Ectodermal cell (in vitro differentiated cells): Measurements from ENCODE around the gene CMTM3.

Experiments used
- H3K27ac ChIP-seq: 2 replicates; pipeline ENCODE4 v1.7.0; 2013; ENCODE audit warnings: mild to moderate bottlenecking, low read depth, low read length; ENCODE audit not compliant: insufficient read depth, poor library complexity, severe bottlenecking
- H3K27me3 ChIP-seq: 2 replicates; pipeline ENCODE4 v1.7.0; 2013; ENCODE audit warnings: mild to moderate bottlenecking, low read length; ENCODE audit not compliant: insufficient read depth, control insufficient read depth, poor library complexity, severe bottlenecking
- H3K36me3 ChIP-seq: one replicate; pipeline ENCODE4 v1.7.0; 2013; ENCODE audit warnings: low read length; ENCODE audit not compliant: control insufficient read depth, insufficient read depth
- H3K4me1 ChIP-seq: one replicate; pipeline ENCODE4 v1.7.0; 2013; ENCODE audit warnings: low read length; ENCODE audit not compliant: control insufficient read depth, insufficient read depth
- H3K4me3 ChIP-seq: 2 replicates; pipeline ENCODE4 v1.7.0; 2013; ENCODE audit warnings: low read depth, low read length, control low read depth; ENCODE audit not compliant: insufficient read depth
- H3K9me3 ChIP-seq: 2 replicates; pipeline ENCODE4 v1.7.0; 2013; ENCODE audit warnings: mild to moderate bottlenecking, low read length, moderate library complexity; ENCODE audit not compliant: control insufficient read depth
- WGBS, 2 experiments: methylation state at CpG; one replicate each; pipeline ENCODE4 v1.1.7; 2013; ENCODE audit warnings: missing lambda C conversion rate in 2 of 2; 5-methylcytosine and 5-hydroxymethylcytosine counted together

CMTM3 gene

GRCh38 chr16:66634527-66635196 is 30.2 kb downstream of the CMTM3 start:
- H3K9me3 ChIP-seq = no peaks in the 10 kb centered on the region
- no peaks in the 10 kb centered on the region for H3K27me3 ChIP-seq
- 93 to 94% methylated on average over 4 of the region's 4 CpGs for WGBS, 2 experiments
- H3K27ac ChIP-seq = no peak overlapping the region
- H3K4me1 ChIP-seq = no peaks in the 10 kb centered on the region
- H3K36me3 ChIP-seq = no peaks in the 10 kb centered on the region
- H3K4me3 ChIP-seq = no peak overlapping the region

DNA sequence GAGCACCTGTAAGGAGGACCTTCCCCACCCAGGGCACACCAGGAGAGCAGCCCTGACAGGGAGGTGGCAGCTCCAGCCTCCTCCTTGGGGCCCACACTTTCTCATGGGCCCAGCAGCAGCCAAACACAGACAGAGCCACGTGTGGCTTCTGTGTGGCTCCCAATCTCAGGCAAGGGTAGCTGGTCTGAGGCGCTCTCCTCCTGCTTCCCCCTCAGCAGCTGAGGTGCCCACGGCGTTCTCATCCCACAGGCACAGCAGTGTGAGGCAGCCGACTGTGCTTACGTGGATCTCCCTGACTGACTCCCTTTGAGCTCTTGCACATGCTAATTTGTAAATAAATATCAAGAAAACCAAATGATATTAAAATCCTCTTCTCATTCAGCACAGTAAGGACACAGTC is 30.9 kb downstream of the CMTM3 start:
- H3K27ac ChIP-seq = no peak overlapping the region
- no peaks in the 10 kb centered on the region for H3K27me3 ChIP-seq
- H3K4me3 ChIP-seq = no peak overlapping the region
- no peaks in the 10 kb centered on the region for H3K9me3 ChIP-seq
- 84% methylated on average over 6 of the region's 6 CpGs for WGBS, 2 experiments
- no peaks in the 10 kb centered on the region for H3K36me3 ChIP-seq
- no peaks in the 10 kb centered on the region for H3K4me1 ChIP-seq

- H3K4me3 ChIP-seq = no peak overlapping the region
- H3K36me3 ChIP-seq = no peaks in the 10 kb centered on the region
- H3K4me1 ChIP-seq = no peaks in the 10 kb centered on the region
- WGBS, 2 experiments = 93% methylated on average over 5 of the region's 5 CpGs
- H3K9me3 ChIP-seq = no peaks in the 10 kb centered on the region
- H3K27me3 ChIP-seq = no peaks in the 10 kb centered on the region
- no peak overlapping the region for H3K27ac ChIP-seq
Observed at GRCh38 chr16:66636199-66636598, 31.7 kb downstream of the CMTM3 start.

GRCh38 chr16:66637806-66638205 is 33.3 kb downstream of the CMTM3 start:
- H3K36me3 ChIP-seq = no peaks in the 10 kb centered on the region
- no peaks in the 10 kb centered on the region for H3K27me3 ChIP-seq
- 92% methylated on average over 3 of the region's 3 CpGs for WGBS, 2 experiments
- H3K4me1 ChIP-seq = no peaks in the 10 kb centered on the region
- H3K4me3 ChIP-seq = no peak overlapping the region
- H3K9me3 ChIP-seq = no peaks in the 10 kb centered on the region
- no peak overlapping the region for H3K27ac ChIP-seq

- no peaks in the 10 kb centered on the region for H3K9me3 ChIP-seq
- H3K4me3 ChIP-seq = no peak overlapping the region
- 72 to 82% methylated on average over 5 to 6 of the region's 6 CpGs for WGBS, 2 experiments
- no peaks in the 10 kb centered on the region for H3K27me3 ChIP-seq
- no peaks in the 10 kb centered on the region for H3K4me1 ChIP-seq
- no peaks in the 10 kb centered on the region for H3K36me3 ChIP-seq
- H3K27ac ChIP-seq = no peak overlapping the region
Observed at GRCh38 chr16:66639091-66639885, 34.8 kb downstream of the CMTM3 start.

DNA sequence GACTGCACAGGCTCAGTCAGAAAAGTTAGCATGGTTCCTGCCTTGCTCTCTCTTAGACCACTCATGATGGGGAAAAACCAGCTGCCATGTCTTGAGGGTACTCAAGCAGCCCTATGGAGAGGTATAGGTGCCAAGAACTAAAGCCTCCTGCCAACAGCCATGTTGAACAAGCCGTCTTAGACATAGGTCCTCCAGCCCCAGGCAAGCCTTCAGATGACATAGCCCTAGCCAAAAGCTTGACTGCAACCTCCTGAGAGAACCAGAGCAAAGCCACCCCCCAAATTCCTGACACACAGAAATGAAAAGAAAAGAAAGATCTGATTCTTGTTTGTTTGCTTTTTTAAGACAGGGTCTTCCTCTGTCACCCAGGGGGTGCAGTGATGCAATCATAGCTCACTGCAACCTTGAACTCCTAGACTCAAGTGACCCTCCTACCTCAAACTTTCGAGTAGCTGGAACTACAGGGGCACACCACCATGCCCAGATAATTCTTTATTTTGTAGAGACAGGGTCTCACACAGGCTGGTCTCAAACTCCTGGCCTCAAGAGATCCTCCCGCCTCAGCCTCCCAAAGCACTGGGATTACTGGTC is 36.3 kb downstream of the CMTM3 start:
- no peaks in the 10 kb centered on the region for H3K27me3 ChIP-seq
- no peaks in the 10 kb centered on the region for H3K4me1 ChIP-seq
- no peaks in the 10 kb centered on the region for H3K36me3 ChIP-seq
- 85 to 92% methylated on average over 3 of the region's 3 CpGs for WGBS, 2 experiments
- H3K27ac ChIP-seq = no peak overlapping the region
- no peak overlapping the region for H3K4me3 ChIP-seq
- no peaks in the 10 kb centered on the region for H3K9me3 ChIP-seq

DNA sequence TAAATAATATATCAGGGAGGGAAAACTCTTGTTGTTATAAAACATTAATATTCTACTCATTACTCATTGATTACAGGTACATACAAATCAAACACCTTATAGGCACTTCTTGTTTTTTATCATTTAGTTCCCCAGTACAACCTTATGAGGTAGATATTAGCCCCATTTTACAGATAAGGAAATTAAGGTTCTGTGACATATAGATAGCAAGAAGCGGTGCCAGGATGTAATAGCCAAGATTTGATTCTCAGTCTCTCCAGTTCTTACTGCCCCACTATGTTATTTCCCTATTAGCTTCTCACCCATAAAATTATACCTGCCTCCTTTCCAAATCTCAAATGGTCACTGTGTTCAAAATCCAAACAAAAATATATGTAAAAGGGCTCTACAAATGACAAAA is 36.9 kb downstream of the CMTM3 start:
- no peaks in the 10 kb centered on the region for H3K9me3 ChIP-seq
- H3K27ac ChIP-seq = no peak overlapping the region
- no peaks in the 10 kb centered on the region for H3K27me3 ChIP-seq
- H3K4me1 ChIP-seq = no peaks in the 10 kb centered on the region
- H3K4me3 ChIP-seq = no peak overlapping the region
- WGBS, 2 experiments = 93 to 100% methylated on average over 1 of the region's 1 CpG
- no peaks in the 10 kb centered on the region for H3K36me3 ChIP-seq

DNA sequence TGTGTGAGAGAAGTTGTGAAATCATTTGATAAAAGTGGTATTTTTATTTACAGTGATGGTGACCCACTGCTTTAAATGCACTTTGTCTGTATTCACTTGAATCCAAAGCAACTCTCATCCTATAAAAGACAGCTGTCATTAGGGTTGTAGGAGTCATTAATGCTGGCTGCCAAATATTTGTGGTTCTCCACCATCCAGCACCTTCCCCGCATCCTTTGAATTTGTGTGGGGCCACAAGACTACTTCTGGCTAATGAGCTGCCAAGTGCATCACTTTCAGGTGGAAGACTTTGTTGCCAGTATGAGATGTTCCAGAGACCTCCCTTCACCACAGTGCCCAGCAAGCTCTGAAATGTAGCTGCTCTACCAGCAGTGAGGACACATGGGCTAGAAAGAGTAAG is 43.4 kb downstream of the CMTM3 start:
- no peak overlapping the region for H3K4me3 ChIP-seq
- H3K27me3 ChIP-seq = no peaks in the 10 kb centered on the region
- H3K9me3 ChIP-seq = no peaks in the 10 kb centered on the region
- no peak overlapping the region for H3K27ac ChIP-seq
- WGBS, 2 experiments = 100% methylated on average over 1 of the region's 1 CpG
- H3K36me3 ChIP-seq = no peaks in the 10 kb centered on the region
- no peaks in the 10 kb centered on the region for H3K4me1 ChIP-seq

GRCh38 chr16:66649167-66649566 is 44.7 kb downstream of the CMTM3 start:
- H3K36me3 ChIP-seq = no peaks in the 10 kb centered on the region
- 94 to 95% methylated on average over 2 of the region's 2 CpGs for WGBS, 2 experiments

DNA sequence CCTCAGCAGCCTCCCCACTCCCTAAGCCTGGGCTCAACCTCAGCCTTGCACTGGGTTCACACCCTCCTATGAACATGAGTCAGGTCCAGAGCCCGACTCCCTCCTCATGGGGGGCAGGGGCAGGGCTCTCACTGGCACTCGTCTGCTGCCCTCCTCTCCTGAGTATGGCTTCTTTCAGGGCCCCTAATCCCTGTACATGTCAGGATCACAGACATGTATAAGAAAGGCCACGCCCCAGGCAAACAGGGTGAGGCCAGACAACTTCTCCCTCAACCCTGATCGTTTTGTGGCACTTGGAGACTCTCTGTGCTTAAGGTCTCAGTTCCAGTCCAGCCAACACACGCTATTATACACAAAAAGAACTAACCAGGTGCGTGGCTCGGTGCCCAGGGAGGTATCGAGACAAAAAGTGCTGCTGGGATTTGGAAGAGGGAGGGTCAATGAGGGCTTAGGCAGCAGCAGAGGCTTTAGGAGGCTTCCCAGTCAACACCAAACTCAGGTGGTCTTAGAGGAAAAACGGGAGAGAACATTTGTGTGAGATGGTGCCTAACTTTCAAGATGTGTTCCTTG is 45.2 kb downstream of the CMTM3 start:
- H3K27ac ChIP-seq = no peak overlapping the region
- no peaks in the 10 kb centered on the region for H3K4me1 ChIP-seq
- H3K9me3 ChIP-seq = no peaks in the 10 kb centered on the region
- H3K27me3 ChIP-seq = no peaks in the 10 kb centered on the region
- WGBS, 2 experiments = 89 to 92% methylated on average over 9 of the region's 9 CpGs
- no peak overlapping the region for H3K4me3 ChIP-seq
- no peaks in the 10 kb centered on the region for H3K36me3 ChIP-seq

More at GRCh38 chr16:66649167-66649566, 44.7 kb downstream of the CMTM3 start:
- Histone ChIP-seq H3K27me3 (no peaks in the 10 kb centered on the region), H3K4me1 (no peaks in the 10 kb centered on the region), H3K4me3 (no peak overlapping the region), H3K9me3 (no peaks in the 10 kb centered on the region), H3K27ac (no peak overlapping the region)
